Panc1 (cell line): ENCODE data around the gene TRIP10. TPM values are rescaled to one million over a fixed set of nuclear protein-coding genes. Genes with fewer than 3 reads are reported as not detected.
A peak's percentile ranks its signal among the peaks of the same experiment; 100 is the strongest.
"Not testable (repeated sequence)": the region's sequence is repeated elsewhere in the genome, so short reads cannot be mapped to it uniquely, and the experiment has no call there.

Experiments
- ATAC-seq: fragments of 200-7000 bp; cut with Tn5 transposase; 2 replicates; pipeline ENCODE4 v1.9.1; 2020; ENCODE audit warnings: mild to moderate bottlenecking, moderate library complexity
- BruUV-seq: library from RNA; stranded (reverse); fragments of 400-500 nt; replicated peaks from 2 replicates; lab custom pipeline; 2021; lab: Mats Ljungman, UMichigan
- CTCF ChIA-PET: fragments of 300-600 bp; sonication (Branson Sonifier 250); formaldehyde crosslinking; loops from one replicate; lab custom pipeline; 2022; ENCODE audit warnings: antibody characterized with exemption; lab: Charles Lee
- POLR2A ChIA-PET: fragments of 300-600 bp; sonication (Branson Sonifier 250); formaldehyde crosslinking; loops from one replicate; lab custom pipeline; 2022; ENCODE audit warnings: antibody characterized with exemption; lab: Charles Lee
- DNase-seq: peaks from one replicate; pipeline ENCODE4 v3.0.0-alpha.2; 2010; ENCODE audit warnings: low read depth, low spot score
- H3K27ac ChIP-seq: 2 replicates; pipeline ENCODE4 v1.5.1; 2011; ENCODE audit warnings: mild to moderate bottlenecking, low read length, inconsistent platforms
- H3K27me3 ChIP-seq: fragments of 200-500 bp; sonication (Bioruptor generic); 2 replicates; pipeline ENCODE4 v1.6.0; 2014; ENCODE audit warnings: low read length, inconsistent platforms; ENCODE audit not compliant: control insufficient read depth, insufficient read depth
- H3K36me3 ChIP-seq: fragments of 200-500 bp; sonication (Bioruptor generic); 2 replicates; pipeline ENCODE4 v1.5.1; 2014; ENCODE audit warnings: inconsistent platforms, mild to moderate bottlenecking, low read length, moderate library complexity; ENCODE audit not compliant: control insufficient read depth, insufficient read depth
- H3K4me1 ChIP-seq: 2 replicates; pipeline ENCODE4 v1.5.1; 2011; ENCODE audit warnings: inconsistent platforms, mild to moderate bottlenecking, low read length, moderate library complexity; ENCODE audit not compliant: control insufficient read depth, insufficient read depth
- H3K4me3 ChIP-seq, 2 experiments: 2 replicates each; pipeline ENCODE4 v1.5.1; 2011 to 2012; ENCODE audit warnings: low read depth in 2 of 2, low read length in 2 of 2, mild to moderate bottlenecking in 2 of 2, inconsistent platforms in 1 of 2, moderate library complexity in 1 of 2
- H3K9me3 ChIP-seq: fragments of 200-500 bp; sonication (Bioruptor generic); 2 replicates; pipeline ENCODE4 v1.5.1; 2014; ENCODE audit warnings: low read depth, mild to moderate bottlenecking, inconsistent platforms, low read length, moderate library complexity; ENCODE audit not compliant: control insufficient read depth, insufficient read depth
- CTCF ChIP-seq: fragments of 450-650 bp; IDR thresholded peaks from 2 replicates; pipeline ENCODE4 v1.5.1; 2017; ENCODE audit warnings: mild to moderate bottlenecking
- POLR2AphosphoS5 ChIP-seq: IDR thresholded peaks from 2 replicates; pipeline ENCODE4 v1.6.1; 2012; ENCODE audit warnings: mild to moderate bottlenecking, low read depth, low read length, moderate library complexity
- REST ChIP-seq, 2 experiments: IDR thresholded peaks; 2 replicates each; pipeline ENCODE4 v1.6.1; 2011 to 2012; ENCODE audit warnings: low read depth in 2 of 2, control low read depth in 1 of 2, low read length in 1 of 2, mild to moderate bottlenecking in 1 of 2, moderate library complexity in 1 of 2; ENCODE audit not compliant: insufficient read depth in 1 of 2
- SIN3A ChIP-seq: IDR thresholded peaks from 2 replicates; pipeline ENCODE4 v1.6.1; 2012; ENCODE audit warnings: low read depth, mild to moderate bottlenecking, low read length, moderate library complexity, borderline replicate concordance; ENCODE audit not compliant: insufficient read depth
- TCF7L2 ChIP-seq: IDR thresholded peaks from 2 replicates; pipeline ENCODE4 v1.6.1; 2011; ENCODE audit warnings: mild to moderate bottlenecking, low read depth, low read length, inconsistent platforms
- in situ Hi-C: cut with HindIII; loops from 2 replicates; pipeline ENCODE4 v1.10.0; 2016; ENCODE audit warnings: low sequenced_read_pairs, low pct_unique_long_range_greater_than_20kb
- intact Hi-C: fragments of 100-400 bp; cut with micrococcal nuclease; formaldehyde crosslinking; loops from one replicate; pipeline ENCODE4 v1.10.0; 2022; ENCODE audit not compliant: unreplicated experiment
- total RNA-seq: library from RNA; stranded (reverse); gene quantifications from one replicate; pipeline ENCODE4 v1.2.1, GENCODE V29; 2021; ENCODE audit not compliant: unreplicated experiment

Gene TRIP10
- total RNA-seq, 1 experiment from 2014 or later: 115 TPM

- H3K27ac ChIP-seq: no peak overlapping the region
- intact Hi-C loops: no loop called here
- POLR2A ChIA-PET: no interaction called here
- H3K27me3 ChIP-seq: no peaks in the 10 kb centered on the region
- H3K36me3 ChIP-seq: no peaks in the 10 kb centered on the region
- no peak for TF ChIP-seq REST (IDR thresholded peaks at IDR 0.05; ENCODE audit: insufficient read depth in 1 of 2, low read depth in 2 of 2, low read length in 1 of 2)
- TF ChIP-seq POLR2AphosphoS5: no peak
- TF ChIP-seq TCF7L2: no peak
- no peak for TF ChIP-seq SIN3A
- TF ChIP-seq CTCF: no peak
- DNase-seq (no peak), ATAC-seq (0 out of 2 replicates have a peak, but pooled peaks have one; percentile 42)
- in situ Hi-C loops: no loop called here
- no peaks in the 10 kb centered on the region for H3K4me1 ChIP-seq
- no TSS peak for BruUV-seq
- H3K4me3 ChIP-seq: no peak overlapping the region
- H3K9me3 ChIP-seq: no peaks in the 10 kb centered on the region
- CTCF ChIA-PET: no interaction called here
Observed at GRCh38 chr19:6761053-6761676, 21.7 kb downstream of the TRIP10 start.

- CTCF ChIA-PET: interaction anchor here (0.7 kb wide), 1 partner anchor 68 kb away, joined by 5 read pairs; no protein-coding TSS in a partner anchor
- H3K4me3 ChIP-seq, H3K36me3 ChIP-seq, DNase-seq, intact Hi-C loops, H3K9me3 ChIP-seq, H3K27ac ChIP-seq, POLR2A ChIA-PET, ATAC-seq, BruUV-seq, in situ Hi-C loops, H3K27me3 ChIP-seq, H3K4me1 ChIP-seq: not testable (repeated sequence)
Observed at GRCh38 chr19:6762253-6762797, 22.8 kb downstream of the TRIP10 start.

GRCh38 chr19:6765738-6766356 is 26.4 kb downstream of the TRIP10 start:
- H3K4me1 ChIP-seq: 0 out of 2 replicates have a peak, but pooled peaks cover 2% of the 10 kb centered on the region
- no TSS peak for BruUV-seq

More at GRCh38 chr19:6765738-6766356, 26.4 kb downstream of the TRIP10 start:
- in situ Hi-C loops (no loop called here), intact Hi-C loops (no loop called here)
- no peak for TF ChIP-seq TCF7L2
- TF ChIP-seq REST (IDR thresholded peaks at IDR 0.05; ENCODE audit: insufficient read depth in 1 of 2, low read depth in 2 of 2, low read length in 1 of 2): no peak
- TF ChIP-seq SIN3A: no peak
- no peak for TF ChIP-seq CTCF
- no peak for TF ChIP-seq POLR2AphosphoS5
- DNase-seq (no peak), ATAC-seq (no peak)
- Histone ChIP-seq H3K4me3 (peak overlapping the region in 1 of 2 experiments; percentile 64; a peak in 1 of 4 replicates), H3K36me3 (peaks cover 3% of the 10 kb centered on the region; the same call in 1 of the 2 replicates), H3K27ac (no peak overlapping the region), H3K9me3 (no peaks in the 10 kb centered on the region), H3K27me3 (no peaks in the 10 kb centered on the region)
- CTCF ChIA-PET: no interaction called here
- POLR2A ChIA-PET: no interaction called here
